Thyroid gland (tissue), 4 donors: Measurements from ENCODE around the gene MOV10.

Source experiments
- CTCF ChIP-seq, 6 experiments: fragments of 200-600 bp in 3 of 6; fragments of 450-650 bp in 3 of 6; sonication (generic) in 3 of 6; IDR thresholded peaks; one replicate each; pipeline ENCODE4 v1.5.1; 2016 to 2019; ENCODE audit warnings: antibody characterized with exemption in 6 of 6, mild to moderate bottlenecking in 2 of 6, inconsistent platforms in 1 of 6, moderate library complexity in 1 of 6
- POLR2A ChIP-seq, 2 donors: fragments of 450-650 bp; IDR thresholded peaks; one replicate each; pipeline ENCODE4 v1.6.1; 2017; ENCODE audit warnings: antibody characterized with exemption in 2 of 2, mild to moderate bottlenecking in 2 of 2, moderate library complexity in 1 of 2

- no peak for TF ChIP-seq CTCF (IDR thresholded peaks at IDR 0.05)
- no peak for TF ChIP-seq POLR2A (IDR thresholded peaks at IDR 0.05)
Measured at GRCh38 chr1:112712701-112713128, 38.3 kb downstream of the MOV10 start.
